ENCODE results near the gene TNIP3.

TNIP3 gene

DNA sequence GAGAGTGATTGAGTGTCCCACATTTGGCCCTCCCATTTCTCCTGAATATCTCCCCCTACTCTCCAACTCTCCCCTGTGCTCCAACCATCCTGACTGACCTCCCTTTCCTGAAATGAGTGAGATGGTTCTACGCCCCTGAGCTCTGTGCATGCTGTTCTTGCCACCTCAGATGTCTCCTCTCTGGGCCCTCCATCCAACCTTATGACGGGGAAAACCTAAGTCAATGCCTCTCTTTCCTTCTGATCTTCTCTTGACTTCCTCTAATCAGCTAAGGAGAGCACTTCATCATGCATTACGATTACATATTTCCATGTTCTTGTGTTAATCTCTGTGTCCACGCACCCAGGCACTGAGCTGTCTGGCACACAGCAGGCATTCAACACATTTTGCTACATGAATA, 1.1 kb upstream of the TNIP3 start:
- Histone ChIP-seq H3K27me3 (replicated peaks in 2 of 5; ENCODE audit: control insufficient read depth in 4 of 5, insufficient read depth in 5 of 5, low read length in 4 of 5) (peaks cover 0 to 5% (median 4%) of the 10 kb centered on the region in 5 experiments), H3K36me3 (ENCODE audit: control insufficient read depth in 4 of 4, insufficient read depth in 4 of 4, low read length in 3 of 4) (no peaks in the 10 kb centered on the region), H3K4me1 (ENCODE audit: control extremely low read depth in 1 of 4, control insufficient read depth in 4 of 4, insufficient read depth in 4 of 4, low read length in 3 of 4) (peaks cover 0 to 3% (median 2%) of the 10 kb centered on the region in 4 experiments), H3K4me3 (ENCODE audit: control insufficient read depth in 1 of 7, extremely low read depth in 1 of 7, insufficient read depth in 4 of 7, low read depth in 2 of 7, low read length in 6 of 7) (no peak overlapping the region), H3K27ac (ENCODE audit: insufficient read depth in 1 of 2, low read depth in 1 of 2, low read length in 2 of 2, poor library complexity in 1 of 2, severe bottlenecking in 2 of 2) (no peak overlapping the region), H3K9me3 (ENCODE audit: control extremely low read depth in 1 of 5, control insufficient read depth in 4 of 5, insufficient read depth in 2 of 5, low read depth in 1 of 5, low read length in 4 of 5) (no peaks in the 10 kb centered on the region)
- 87% methylated on average over 3 of the region's 4 CpGs for WGBS (ENCODE audit: insufficient coverage)
- ChIA-PET CTCF (no interaction called here), POLR2A (no interaction called here)
- DNase-seq: no peak

- CTCF ChIA-PET: no interaction called here
- no peak overlapping the region for H3K27ac ChIP-seq (ENCODE audit: insufficient read depth in 1 of 2, low read depth in 1 of 2, low read length in 2 of 2, poor library complexity in 1 of 2, severe bottlenecking in 2 of 2)
Observed at GRCh38 chr4:121156822-121157769, 7.0 kb downstream of the TNIP3 start.

GRCh38 chr4:121155893-121156292, 8.2 kb downstream of the TNIP3 start:
- peaks cover 10 to 41% (median 20%) of the 10 kb centered on the region in 4 experiments for H3K4me1 ChIP-seq (ENCODE audit: control extremely low read depth in 1 of 4, control insufficient read depth in 4 of 4, insufficient read depth in 4 of 4, low read length in 3 of 4)
- H3K4me3 ChIP-seq (ENCODE audit: control insufficient read depth in 1 of 7, extremely low read depth in 1 of 7, insufficient read depth in 4 of 7, low read depth in 2 of 7, low read length in 6 of 7): no peak overlapping the region
- H3K27me3 ChIP-seq (replicated peaks in 2 of 5; ENCODE audit: control insufficient read depth in 4 of 5, insufficient read depth in 5 of 5, low read length in 4 of 5): peaks cover 0 to 79% (median 37%) of the 10 kb centered on the region in 5 experiments
- H3K9me3 ChIP-seq (ENCODE audit: control extremely low read depth in 1 of 5, control insufficient read depth in 4 of 5, insufficient read depth in 2 of 5, low read depth in 1 of 5, low read length in 4 of 5): no peaks in the 10 kb centered on the region
- POLR2A ChIA-PET: no interaction called here
- H3K36me3 ChIP-seq (ENCODE audit: control insufficient read depth in 4 of 4, insufficient read depth in 4 of 4, low read length in 3 of 4): no peaks in the 10 kb centered on the region
- CTCF ChIA-PET: no interaction called here
- WGBS (ENCODE audit: insufficient coverage): 38% methylated on average over 3 of the region's 3 CpGs
- H3K27ac ChIP-seq (ENCODE audit: insufficient read depth in 1 of 2, low read depth in 1 of 2, low read length in 2 of 2, poor library complexity in 1 of 2, severe bottlenecking in 2 of 2): no peak overlapping the region
- peak in 2 of 3 donors; percentile 21 to 25 for DNase-seq

More at GRCh38 chr4:121156822-121157769, 7.0 kb downstream of the TNIP3 start:
- peaks cover 0 to 68% (median 35%) of the 10 kb centered on the region in 5 experiments for H3K27me3 ChIP-seq (replicated peaks in 2 of 5; ENCODE audit: control insufficient read depth in 4 of 5, insufficient read depth in 5 of 5, low read length in 4 of 5)
- POLR2A ChIA-PET: no interaction called here
- H3K9me3 ChIP-seq (ENCODE audit: control extremely low read depth in 1 of 5, control insufficient read depth in 4 of 5, insufficient read depth in 2 of 5, low read depth in 1 of 5, low read length in 4 of 5): no peaks in the 10 kb centered on the region
- H3K4me1 ChIP-seq (ENCODE audit: control extremely low read depth in 1 of 4, control insufficient read depth in 4 of 4, insufficient read depth in 4 of 4, low read length in 3 of 4): peaks cover 10 to 41% (median 20%) of the 10 kb centered on the region in 4 experiments
- peak in 2 of 3 donors; percentile 34 to 36 for DNase-seq
- H3K4me3 ChIP-seq (ENCODE audit: control insufficient read depth in 1 of 7, extremely low read depth in 1 of 7, insufficient read depth in 4 of 7, low read depth in 2 of 7, low read length in 6 of 7): peak overlapping the region in 6 of 7 experiments; percentile 4 to 65 (median 46)
- no peaks in the 10 kb centered on the region for H3K36me3 ChIP-seq (ENCODE audit: control insufficient read depth in 4 of 4, insufficient read depth in 4 of 4, low read length in 3 of 4)
- 9% methylated on average over 31 of the region's 32 CpGs for WGBS (ENCODE audit: insufficient coverage)

DNA sequence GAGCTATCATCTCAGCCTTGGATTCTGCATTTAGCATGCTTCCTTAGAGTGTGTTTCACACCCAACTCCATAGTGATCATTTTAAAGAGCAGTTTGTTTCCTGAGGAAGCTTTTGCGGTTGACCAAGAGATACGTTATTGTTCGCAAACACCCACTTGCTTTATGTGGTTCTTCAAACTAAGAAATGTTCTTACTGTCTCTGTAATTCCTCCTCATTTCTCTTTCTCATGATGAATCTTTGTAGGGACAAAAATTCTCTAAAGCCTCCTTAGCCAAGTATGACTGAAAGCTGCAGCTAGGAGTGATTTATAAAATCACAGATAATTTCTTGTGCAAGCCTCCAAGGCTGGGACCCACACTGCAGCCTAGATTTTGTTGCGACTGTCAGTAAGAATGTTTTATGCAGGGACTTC, 10.0 kb downstream of the TNIP3 start:
- H3K4me3 ChIP-seq (ENCODE audit: control insufficient read depth in 1 of 7, extremely low read depth in 1 of 7, insufficient read depth in 4 of 7, low read depth in 2 of 7, low read length in 6 of 7): peak overlapping the region in 4 of 7 experiments; percentile 6 to 19 (median 9)
- H3K27me3 ChIP-seq (replicated peaks in 2 of 5; ENCODE audit: control insufficient read depth in 4 of 5, insufficient read depth in 5 of 5, low read length in 4 of 5): peaks cover 0 to 82% (median 46%) of the 10 kb centered on the region in 5 experiments
- POLR2A ChIA-PET: interaction anchor here (0.6 kb wide), 1 partner anchor 1064 kb away, joined by 3 read pairs; no protein-coding TSS in a partner anchor
- peak; percentile 30 to 73 (median 69) for DNase-seq
- no peak overlapping the region for H3K27ac ChIP-seq (ENCODE audit: insufficient read depth in 1 of 2, low read depth in 1 of 2, low read length in 2 of 2, poor library complexity in 1 of 2, severe bottlenecking in 2 of 2)
- WGBS (ENCODE audit: insufficient coverage): 16% methylated on average over 4 of the region's 4 CpGs
- no peaks in the 10 kb centered on the region for H3K9me3 ChIP-seq (ENCODE audit: control extremely low read depth in 1 of 5, control insufficient read depth in 4 of 5, insufficient read depth in 2 of 5, low read depth in 1 of 5, low read length in 4 of 5)
- H3K36me3 ChIP-seq (ENCODE audit: control insufficient read depth in 4 of 4, insufficient read depth in 4 of 4, low read length in 3 of 4): no peaks in the 10 kb centered on the region
- peaks cover 10 to 41% (median 20%) of the 10 kb centered on the region in 4 experiments for H3K4me1 ChIP-seq (ENCODE audit: control extremely low read depth in 1 of 4, control insufficient read depth in 4 of 4, insufficient read depth in 4 of 4, low read length in 3 of 4)
- CTCF ChIA-PET: interaction anchor here (0.7 kb wide), 1 partner anchor 38 kb away, joined by 3 read pairs; no protein-coding TSS in a partner anchor

DNA sequence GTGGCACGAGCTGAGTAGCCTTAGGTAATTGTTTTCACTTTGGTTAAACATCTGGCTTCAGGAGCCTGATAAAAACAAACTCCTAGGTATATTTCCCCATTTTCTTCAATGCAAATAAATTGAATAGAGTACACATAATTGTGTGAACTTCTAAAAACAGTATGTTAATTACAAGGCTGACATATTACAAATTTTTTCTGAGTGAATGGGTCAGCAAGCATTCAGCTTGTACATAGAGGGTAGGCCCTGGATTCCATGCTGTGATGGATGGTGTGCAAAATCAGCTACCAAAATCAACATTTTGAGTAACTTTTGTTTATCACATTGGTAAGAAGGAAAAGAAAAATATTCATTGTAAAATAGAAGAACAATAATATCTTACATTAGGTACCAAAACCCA, 12.2 kb downstream of the TNIP3 start:
- Histone ChIP-seq H3K36me3 (ENCODE audit: control insufficient read depth in 4 of 4, insufficient read depth in 4 of 4, low read length in 3 of 4) (no peaks in the 10 kb centered on the region), H3K4me1 (ENCODE audit: control extremely low read depth in 1 of 4, control insufficient read depth in 4 of 4, insufficient read depth in 4 of 4, low read length in 3 of 4) (peaks cover 10 to 35% (median 17%) of the 10 kb centered on the region in 4 experiments), H3K4me3 (ENCODE audit: control insufficient read depth in 1 of 7, extremely low read depth in 1 of 7, insufficient read depth in 4 of 7, low read depth in 2 of 7, low read length in 6 of 7) (no peak overlapping the region), H3K27ac (ENCODE audit: insufficient read depth in 1 of 2, low read depth in 1 of 2, low read length in 2 of 2, poor library complexity in 1 of 2, severe bottlenecking in 2 of 2) (no peak overlapping the region), H3K9me3 (ENCODE audit: control extremely low read depth in 1 of 5, control insufficient read depth in 4 of 5, insufficient read depth in 2 of 5, low read depth in 1 of 5, low read length in 4 of 5) (no peaks in the 10 kb centered on the region), H3K27me3 (replicated peaks in 2 of 5; ENCODE audit: control insufficient read depth in 4 of 5, insufficient read depth in 5 of 5, low read length in 4 of 5) (peaks cover 0 to 75% (median 36%) of the 10 kb centered on the region in 5 experiments)
- WGBS (ENCODE audit: insufficient coverage): 80% methylated on average over 1 of the region's 1 CpG
- POLR2A ChIA-PET: no interaction called here
- CTCF ChIA-PET: no interaction called here
- no peak for DNase-seq

DNA sequence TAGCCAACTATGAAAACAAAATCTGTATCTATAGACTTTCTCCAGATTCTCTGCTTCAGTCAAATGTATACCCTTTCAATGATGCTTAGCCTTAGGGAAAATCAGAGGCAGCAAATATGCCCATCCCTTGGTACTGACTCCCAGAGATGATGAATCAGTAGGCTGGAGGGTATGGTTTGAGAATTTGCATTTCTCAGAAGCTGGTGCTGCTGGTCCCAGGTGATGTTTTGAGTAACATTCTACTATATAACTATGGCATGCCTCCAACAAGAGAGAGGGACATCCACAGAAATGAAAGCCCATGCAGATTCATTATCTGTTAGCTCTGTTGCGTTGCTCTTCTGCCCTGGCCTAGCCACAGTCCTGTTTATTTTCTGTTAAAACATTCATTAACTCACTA, 13.6 kb downstream of the TNIP3 start:
- Histone ChIP-seq H3K27me3 (replicated peaks in 2 of 5; ENCODE audit: control insufficient read depth in 4 of 5, insufficient read depth in 5 of 5, low read length in 4 of 5) (peaks cover 0 to 62% (median 29%) of the 10 kb centered on the region in 5 experiments), H3K4me3 (ENCODE audit: control insufficient read depth in 1 of 7, extremely low read depth in 1 of 7, insufficient read depth in 4 of 7, low read depth in 2 of 7, low read length in 6 of 7) (no peak overlapping the region), H3K27ac (ENCODE audit: insufficient read depth in 1 of 2, low read depth in 1 of 2, low read length in 2 of 2, poor library complexity in 1 of 2, severe bottlenecking in 2 of 2) (no peak overlapping the region), H3K4me1 (ENCODE audit: control extremely low read depth in 1 of 4, control insufficient read depth in 4 of 4, insufficient read depth in 4 of 4, low read length in 3 of 4) (peaks cover 8 to 22% (median 12%) of the 10 kb centered on the region in 4 experiments), H3K9me3 (ENCODE audit: control extremely low read depth in 1 of 5, control insufficient read depth in 4 of 5, insufficient read depth in 2 of 5, low read depth in 1 of 5, low read length in 4 of 5) (no peaks in the 10 kb centered on the region), H3K36me3 (ENCODE audit: control insufficient read depth in 4 of 4, insufficient read depth in 4 of 4, low read length in 3 of 4) (no peaks in the 10 kb centered on the region)
- CTCF ChIA-PET: no interaction called here
- WGBS (ENCODE audit: insufficient coverage): 100% methylated on average over 1 of the region's 1 CpG
- DNase-seq: no peak
- POLR2A ChIA-PET: no interaction called here

- CTCF ChIA-PET: interaction anchor here (1.0 kb wide), 1 partner anchor 11 kb away, joined by 3 read pairs; no protein-coding TSS in a partner anchor
- Histone ChIP-seq H3K27ac (ENCODE audit: insufficient read depth in 1 of 2, low read depth in 1 of 2, low read length in 2 of 2, poor library complexity in 1 of 2, severe bottlenecking in 2 of 2) (no peak overlapping the region), H3K9me3 (ENCODE audit: control extremely low read depth in 1 of 5, control insufficient read depth in 4 of 5, insufficient read depth in 2 of 5, low read depth in 1 of 5, low read length in 4 of 5) (no peaks in the 10 kb centered on the region), H3K4me1 (ENCODE audit: control extremely low read depth in 1 of 4, control insufficient read depth in 4 of 4, insufficient read depth in 4 of 4, low read length in 3 of 4) (peaks cover 8 to 18% (median 12%) of the 10 kb centered on the region in 4 experiments), H3K27me3 (replicated peaks in 2 of 5; ENCODE audit: control insufficient read depth in 4 of 5, insufficient read depth in 5 of 5, low read length in 4 of 5) (peaks cover 0 to 58% (median 28%) of the 10 kb centered on the region in 5 experiments), H3K36me3 (ENCODE audit: control insufficient read depth in 4 of 4, insufficient read depth in 4 of 4, low read length in 3 of 4) (no peaks in the 10 kb centered on the region), H3K4me3 (ENCODE audit: control insufficient read depth in 1 of 7, extremely low read depth in 1 of 7, insufficient read depth in 4 of 7, low read depth in 2 of 7, low read length in 6 of 7) (no peak overlapping the region)
- POLR2A ChIA-PET: no interaction called here
- no peak for DNase-seq
- WGBS (ENCODE audit: insufficient coverage): 100% methylated on average over 1 of the region's 4 CpGs
Observed at GRCh38 chr4:121150003-121150402, 14.1 kb downstream of the TNIP3 start.

Measured in common myeloid progenitor, CD34-positive (primary cell).